Measurements from ENCODE around the gene NFYA. TPM values are rescaled to one million over a fixed set of nuclear protein-coding genes. Genes with fewer than 3 reads are reported as not detected.

Gene NFYA
- polyA plus RNA-seq, 1 donor from 2014 or later = 22.1 TPM

DNA sequence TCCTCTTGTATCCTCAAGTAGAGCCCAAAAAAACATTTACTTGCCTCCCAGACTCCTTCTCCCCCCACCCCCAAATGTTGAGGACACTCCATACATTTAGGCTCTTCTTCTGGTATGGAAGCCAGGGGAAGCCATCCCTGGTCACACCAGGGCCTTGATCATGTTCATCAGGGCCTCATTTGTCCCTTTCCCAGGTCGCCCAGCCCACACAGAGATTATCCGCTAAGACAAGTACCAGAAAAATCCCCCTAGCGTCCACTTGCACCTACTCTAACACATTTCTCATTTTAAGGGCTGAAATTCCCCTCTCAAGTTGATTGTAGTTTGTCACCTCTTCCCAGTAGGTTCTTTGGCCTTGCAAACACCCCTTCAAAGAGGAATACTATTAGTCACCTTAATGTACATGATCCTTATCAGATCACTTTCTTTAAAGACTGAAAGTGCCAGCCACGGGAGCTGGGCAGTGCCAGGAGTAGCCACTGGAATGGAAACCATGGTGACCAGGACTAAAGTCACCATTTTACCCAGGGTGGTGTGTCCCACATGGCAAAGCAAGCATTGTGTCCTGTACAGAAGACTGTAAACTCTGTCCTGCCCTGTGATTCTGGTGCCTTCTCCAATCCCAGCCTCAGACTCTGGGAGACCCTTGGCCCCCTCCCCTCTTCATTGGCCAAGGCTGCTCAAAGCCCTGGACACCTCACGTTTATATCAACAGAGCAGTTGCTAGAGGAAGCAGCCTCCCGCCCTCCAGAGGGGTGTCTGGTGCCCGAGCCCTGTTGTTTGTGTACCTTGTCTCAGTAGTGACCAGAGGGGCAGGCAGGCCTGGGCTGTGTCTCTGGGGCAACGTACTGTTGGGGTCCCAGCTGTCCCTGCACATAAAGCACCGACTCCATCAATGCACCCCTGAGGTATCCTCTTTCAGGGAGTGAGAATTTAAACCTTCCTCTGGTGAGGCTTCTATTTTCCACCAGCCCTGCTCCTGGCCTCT lies 24.7 kb upstream of the NFYA start:
- H3K9me3 ChIP-seq (ENCODE audit: low read length) = no peaks in the 10 kb centered on the region
- no peak overlapping the region for H3K9ac ChIP-seq (ENCODE audit: low read length)
- H3K27ac ChIP-seq (ENCODE audit: low read length) = no peak overlapping the region
- no peak overlapping the region for H3K4me2 ChIP-seq (ENCODE audit: low read length)
- no peak overlapping the region for H3K4me3 ChIP-seq (ENCODE audit: low read length)
- H3K9me2 ChIP-seq (ENCODE audit: insufficient read depth, low read length) = no peaks in the 10 kb centered on the region
- H2AFZ ChIP-seq (ENCODE audit: low read depth, low read length) = no peak overlapping the region
- no peaks in the 10 kb centered on the region for H3F3A ChIP-seq (ENCODE audit: insufficient read depth, low read length, poor library complexity, severe bottlenecking)
- no peak for TF ChIP-seq EP300 (conservative IDR thresholded peaks at IDR 0.05; ENCODE audit: poor library complexity, severe bottlenecking)
- no peak for TF ChIP-seq REST (IDR thresholded peaks at IDR 0.05; ENCODE audit: borderline replicate concordance)
- TF ChIP-seq POLR2AphosphoS5 (IDR thresholded peaks at IDR 0.05) = no peak
- TF ChIP-seq RAD21 (conservative IDR thresholded peaks at IDR 0.05) = no peak
- TF ChIP-seq TAF1 (IDR thresholded peaks at IDR 0.05; ENCODE audit: low read depth) = no peak
- no peak for TF ChIP-seq SMC3 (conservative IDR thresholded peaks at IDR 0.05; ENCODE audit: poor library complexity)
- H4K20me1 ChIP-seq (ENCODE audit: insufficient read depth) = no peaks in the 10 kb centered on the region
- H3K79me2 ChIP-seq (replicated peaks; ENCODE audit: insufficient read depth, low read length) = no peaks in the 10 kb centered on the region
- H3K36me3 ChIP-seq (ENCODE audit: insufficient read depth, low read length) = no peaks in the 10 kb centered on the region
- no peaks in the 10 kb centered on the region for H3K27me3 ChIP-seq (ENCODE audit: insufficient read depth, low read depth, low read length)

DNA sequence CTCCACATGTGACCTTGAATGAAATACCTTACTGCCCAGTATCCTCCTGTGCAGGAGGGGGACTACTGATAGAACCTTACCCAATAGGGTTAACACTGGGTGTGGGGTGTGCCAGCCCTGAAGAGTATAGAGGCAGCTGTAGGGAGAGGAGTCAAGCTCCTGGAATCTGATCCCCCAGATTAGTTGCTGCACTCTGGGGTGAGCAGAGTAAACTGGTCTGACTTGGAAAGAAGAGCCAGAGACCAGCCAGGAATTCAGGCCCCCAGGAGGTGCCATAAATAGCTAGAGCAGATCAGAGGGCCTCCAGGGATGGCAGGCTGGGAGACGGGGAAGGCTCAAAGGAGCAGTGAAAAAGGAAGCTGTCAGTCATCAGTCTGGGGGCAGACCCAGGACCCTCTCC lies 23.3 kb upstream of the NFYA start:
- Histone ChIP-seq H3K9ac (ENCODE audit: low read length) (no peak overlapping the region), H3K79me2 (replicated peaks; ENCODE audit: insufficient read depth, low read length) (no peaks in the 10 kb centered on the region), H3K9me2 (ENCODE audit: insufficient read depth, low read length) (no peaks in the 10 kb centered on the region), H3F3A (ENCODE audit: insufficient read depth, low read length, poor library complexity, severe bottlenecking) (no peaks in the 10 kb centered on the region), H3K9me3 (ENCODE audit: low read length) (no peaks in the 10 kb centered on the region), H3K27ac (ENCODE audit: low read length) (no peak overlapping the region), H3K4me3 (ENCODE audit: low read length) (no peak overlapping the region), H3K4me2 (ENCODE audit: low read length) (no peak overlapping the region), H3K27me3 (ENCODE audit: insufficient read depth, low read depth, low read length) (no peaks in the 10 kb centered on the region), H3K36me3 (ENCODE audit: insufficient read depth, low read length) (no peaks in the 10 kb centered on the region), H4K20me1 (ENCODE audit: insufficient read depth) (no peaks in the 10 kb centered on the region), H2AFZ (ENCODE audit: low read depth, low read length) (no peak overlapping the region)
- no peak for TF ChIP-seq RAD21 (conservative IDR thresholded peaks at IDR 0.05)
- TF ChIP-seq MXI1 (conservative IDR thresholded peaks at IDR 0.05; ENCODE audit: poor library complexity, severe bottlenecking) = no peak
- no peak for TF ChIP-seq SMC3 (conservative IDR thresholded peaks at IDR 0.05; ENCODE audit: poor library complexity)
- TF ChIP-seq EP300 (conservative IDR thresholded peaks at IDR 0.05; ENCODE audit: poor library complexity, severe bottlenecking) = no peak
- TF ChIP-seq EZH2 (IDR thresholded peaks at IDR 0.05; ENCODE audit: borderline replicate concordance, insufficient read depth, low read length, poor library complexity, severe bottlenecking) = no peak
- TF ChIP-seq POLR2AphosphoS5 (IDR thresholded peaks at IDR 0.05) = no peak
- TF ChIP-seq, protein P1, sequence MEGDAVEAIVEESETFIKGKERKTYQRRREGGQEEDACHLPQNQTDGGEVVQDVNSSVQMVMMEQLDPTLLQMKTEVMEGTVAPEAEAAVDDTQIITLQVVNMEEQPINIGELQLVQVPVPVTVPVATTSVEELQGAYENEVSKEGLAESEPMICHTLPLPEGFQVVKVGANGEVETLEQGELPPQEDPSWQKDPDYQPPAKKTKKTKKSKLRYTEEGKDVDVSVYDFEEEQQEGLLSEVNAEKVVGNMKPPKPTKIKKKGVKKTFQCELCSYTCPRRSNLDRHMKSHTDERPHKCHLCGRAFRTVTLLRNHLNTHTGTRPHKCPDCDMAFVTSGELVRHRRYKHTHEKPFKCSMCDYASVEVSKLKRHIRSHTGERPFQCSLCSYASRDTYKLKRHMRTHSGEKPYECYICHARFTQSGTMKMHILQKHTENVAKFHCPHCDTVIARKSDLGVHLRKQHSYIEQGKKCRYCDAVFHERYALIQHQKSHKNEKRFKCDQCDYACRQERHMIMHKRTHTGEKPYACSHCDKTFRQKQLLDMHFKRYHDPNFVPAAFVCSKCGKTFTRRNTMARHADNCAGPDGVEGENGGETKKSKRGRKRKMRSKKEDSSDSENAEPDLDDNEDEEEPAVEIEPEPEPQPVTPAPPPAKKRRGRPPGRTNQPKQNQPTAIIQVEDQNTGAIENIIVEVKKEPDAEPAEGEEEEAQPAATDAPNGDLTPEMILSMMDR (IDR thresholded peaks at IDR 0.05; ENCODE audit: poor library complexity, severe bottlenecking) = no peak
- no peak for TF ChIP-seq REST (IDR thresholded peaks at IDR 0.05; ENCODE audit: borderline replicate concordance)
- TF ChIP-seq TAF1 (IDR thresholded peaks at IDR 0.05; ENCODE audit: low read depth) = no peak

All from neural cell (in vitro differentiated cells).